SH-SY5Y (cell line): Measurements from ENCODE around the gene GJD4.

Experiments used
- GATA2 ChIP-seq: IDR thresholded peaks from 2 replicates; pipeline ENCODE4 v1.6.1; 2011; ENCODE audit warnings: mild to moderate bottlenecking, low read depth, low read length
- GATA3 ChIP-seq: IDR thresholded peaks from 2 replicates; pipeline ENCODE4 v1.6.1; 2011; ENCODE audit warnings: low read depth, mild to moderate bottlenecking, low read length, moderate library complexity

DNA sequence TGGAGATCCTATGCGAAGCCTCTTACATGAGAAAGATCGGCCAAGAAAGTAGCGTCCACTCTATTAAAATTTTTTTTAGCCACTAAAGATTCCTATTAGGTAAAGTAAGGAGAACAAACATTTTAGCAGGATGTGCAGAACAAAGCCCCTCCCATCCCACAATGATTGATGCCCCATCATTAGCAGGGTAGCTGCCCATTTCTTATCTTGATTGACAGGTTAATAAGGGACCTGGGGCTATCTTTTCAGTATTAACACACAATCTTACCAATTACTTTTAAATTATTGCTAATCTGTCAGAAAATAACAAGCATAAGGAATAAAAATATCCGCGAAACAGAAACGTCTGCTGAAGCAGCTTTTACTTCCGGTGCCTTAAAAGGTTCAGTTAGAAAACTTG, 31.8 kb downstream of the GJD4 start:
- no peak for TF ChIP-seq GATA2
- no peak for TF ChIP-seq GATA3
